Hypothalamus (tissue), 51 donors: Measurements from ENCODE around the gene ABCF2.

Experiments used
- DNase-seq, 51 donors: peaks; one replicate each; lab custom pipeline; 2025; lab: John Stamatoyannopoulos, UW

Gene ABCF2

GRCh38 chr7:151226875-151227782 is at the start of gene ABCF2:
ABCF2 (minus strand) TSS chr7:151227205; CDS start chr7:151226458, 747 bp downstream.
- DNase-seq: peak; percentile 90 to 100 (median 98)

- peak in 6 of 51 donors; percentile 23 to 65 (median 38) for DNase-seq
Observed at GRCh38 chr7:151275813-151276577, 49.0 kb upstream of the ABCF2 start.

- DNase-seq: no peak
Observed at GRCh38 chr7:151274936-151275812, 48.2 kb upstream of the ABCF2 start.

- no peak for DNase-seq
Observed at GRCh38 chr7:151274396-151274795, 47.4 kb upstream of the ABCF2 start.

- DNase-seq: no peak
Observed at GRCh38 chr7:151273651-151274390, 46.8 kb upstream of the ABCF2 start.

GRCh38 chr7:151272877-151273276 is 45.9 kb upstream of the ABCF2 start:
- DNase-seq: no peak

GRCh38 chr7:151272405-151272804 is 45.4 kb upstream of the ABCF2 start:
- DNase-seq: peak in 1 of 51 donors; percentile 30

GRCh38 chr7:151271699-151272355 is 44.8 kb upstream of the ABCF2 start:
- peak in 3 of 51 donors; percentile 22 to 33 (median 27) for DNase-seq

- DNase-seq: no peak
Observed at GRCh38 chr7:151269511-151269910, 42.5 kb upstream of the ABCF2 start.

- no peak for DNase-seq
Observed at GRCh38 chr7:151265351-151265931, 38.4 kb upstream of the ABCF2 start.

- DNase-seq: no peak
Observed at GRCh38 chr7:151264615-151265014, 37.6 kb upstream of the ABCF2 start.

- DNase-seq: no peak
Observed at GRCh38 chr7:151261529-151261928, 34.5 kb upstream of the ABCF2 start.

GRCh38 chr7:151260883-151261282 is 33.9 kb upstream of the ABCF2 start:
- no peak for DNase-seq

GRCh38 chr7:151260471-151260870 is 33.5 kb upstream of the ABCF2 start:
- DNase-seq: no peak

- DNase-seq: no peak
Observed at GRCh38 chr7:151257990-151258389, 31.0 kb upstream of the ABCF2 start.

GRCh38 chr7:151256410-151257045 is 29.5 kb upstream of the ABCF2 start:
- DNase-seq: peak in 1 of 51 donors; percentile 61

- DNase-seq: no peak
Observed at GRCh38 chr7:151255390-151255789, 28.4 kb upstream of the ABCF2 start.

- DNase-seq: no peak
Observed at GRCh38 chr7:151254851-151255250, 27.8 kb upstream of the ABCF2 start.
